OCI-LY1 (cell line): ENCODE data around the gene MTMR1.

Experiments
- EZH2 ChIP-seq: fragments of 200-600 bp; sonication (generic), shearing (Covaris generic); IDR thresholded peaks from 2 replicates; pipeline ENCODE4 v1.8.0; 2017; ENCODE audit warnings: borderline replicate concordance, mixed run types, mild to moderate bottlenecking, antibody characterized with exemption, low read length, moderate library complexity, mixed read lengths
- TF ChIP-seq, protein P1 (sequence below): fragments of 200-600 bp; sonication (generic), shearing (Covaris generic); IDR thresholded peaks from 2 replicates; pipeline ENCODE4 v1.5.1; 2017; ENCODE audit warnings: mild to moderate bottlenecking, antibody characterized with exemption, low read length, moderate library complexity, mixed read lengths

DNA sequence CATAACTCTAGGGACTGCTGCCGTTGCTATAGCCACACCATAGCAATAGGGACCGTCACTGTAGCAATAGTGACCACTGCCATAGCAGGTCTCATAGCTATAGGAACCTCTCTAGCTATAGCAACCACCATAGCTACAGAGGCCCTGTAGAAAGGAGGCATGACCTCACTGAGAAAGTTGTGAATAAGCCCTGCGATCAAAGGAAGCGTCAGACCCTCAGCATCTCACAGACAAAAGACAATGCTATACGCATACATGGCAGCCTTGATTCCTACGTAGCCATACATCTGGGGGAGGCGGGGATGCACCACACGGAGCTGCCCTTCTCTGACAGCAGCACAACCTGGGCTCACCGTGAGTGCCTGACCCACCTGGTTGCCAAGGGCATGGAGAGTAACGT lies 88.5 kb downstream of the MTMR1 start:
- TF ChIP-seq, protein P1, sequence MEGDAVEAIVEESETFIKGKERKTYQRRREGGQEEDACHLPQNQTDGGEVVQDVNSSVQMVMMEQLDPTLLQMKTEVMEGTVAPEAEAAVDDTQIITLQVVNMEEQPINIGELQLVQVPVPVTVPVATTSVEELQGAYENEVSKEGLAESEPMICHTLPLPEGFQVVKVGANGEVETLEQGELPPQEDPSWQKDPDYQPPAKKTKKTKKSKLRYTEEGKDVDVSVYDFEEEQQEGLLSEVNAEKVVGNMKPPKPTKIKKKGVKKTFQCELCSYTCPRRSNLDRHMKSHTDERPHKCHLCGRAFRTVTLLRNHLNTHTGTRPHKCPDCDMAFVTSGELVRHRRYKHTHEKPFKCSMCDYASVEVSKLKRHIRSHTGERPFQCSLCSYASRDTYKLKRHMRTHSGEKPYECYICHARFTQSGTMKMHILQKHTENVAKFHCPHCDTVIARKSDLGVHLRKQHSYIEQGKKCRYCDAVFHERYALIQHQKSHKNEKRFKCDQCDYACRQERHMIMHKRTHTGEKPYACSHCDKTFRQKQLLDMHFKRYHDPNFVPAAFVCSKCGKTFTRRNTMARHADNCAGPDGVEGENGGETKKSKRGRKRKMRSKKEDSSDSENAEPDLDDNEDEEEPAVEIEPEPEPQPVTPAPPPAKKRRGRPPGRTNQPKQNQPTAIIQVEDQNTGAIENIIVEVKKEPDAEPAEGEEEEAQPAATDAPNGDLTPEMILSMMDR: no peak
- no peak for TF ChIP-seq EZH2
